NCI-H1694 treated with DMSO at 0.1 percent for 48 hours (cell line): ENCODE results near the gene FYTTD1.

ENCODE experiments used
- DNase-seq: peaks from one replicate; lab custom pipeline; 2025; lab: John Stamatoyannopoulos, UW

FYTTD1 gene

GRCh38 chr3:197737319-197737649 lies 12.4 kb upstream of the FYTTD1 start:
- DNase-seq = no peak

GRCh38 chr3:197737749-197738462 lies 11.8 kb upstream of the FYTTD1 start:
- no peak for DNase-seq

DNA sequence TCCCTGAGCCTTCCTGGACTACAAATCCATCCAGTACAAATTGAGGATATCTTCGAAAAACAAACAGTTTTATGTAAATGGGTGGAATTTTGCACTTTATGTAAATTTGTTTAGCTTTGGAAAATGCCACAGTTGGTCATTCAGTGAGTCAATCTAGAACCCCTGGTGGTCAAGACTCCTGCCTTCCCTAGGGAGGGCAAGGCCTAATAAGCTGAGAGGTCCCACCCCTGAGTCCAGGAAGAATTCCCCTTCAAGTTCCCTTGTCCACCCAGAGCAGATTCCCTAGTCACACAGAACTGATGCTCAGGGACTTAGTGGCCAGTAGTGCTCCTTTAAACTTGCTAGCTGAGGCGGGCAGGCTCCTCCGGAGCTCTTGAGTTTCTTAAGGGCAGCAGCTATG lies 6.9 kb upstream of the FYTTD1 start:
- no peak for DNase-seq

DNA sequence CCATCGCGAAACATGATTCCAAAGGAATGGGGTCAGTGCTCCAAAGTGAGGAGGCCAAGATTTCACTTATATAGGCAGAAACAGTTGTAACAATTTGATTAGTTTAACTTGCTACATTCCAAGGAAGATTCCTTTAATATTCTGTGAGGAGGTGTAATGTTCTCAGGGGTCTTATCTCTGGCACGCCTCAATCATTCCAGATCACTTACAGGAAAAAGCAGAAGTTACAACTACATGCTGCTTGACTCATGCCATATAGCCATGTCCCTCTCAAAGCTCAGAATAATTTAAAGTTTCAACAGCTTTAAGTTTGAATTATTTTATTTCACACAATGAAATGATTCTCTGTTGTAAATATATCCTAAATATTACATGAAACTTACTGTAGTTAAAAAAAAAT lies 3.5 kb upstream of the FYTTD1 start:
- DNase-seq = no peak

GRCh38 chr3:197746801-197747237 lies 2.9 kb upstream of the FYTTD1 start:
- no peak for DNase-seq

- no peak for DNase-seq
Observed at GRCh38 chr3:197748597-197749314, 927 bp upstream of the FYTTD1 start.

DNA sequence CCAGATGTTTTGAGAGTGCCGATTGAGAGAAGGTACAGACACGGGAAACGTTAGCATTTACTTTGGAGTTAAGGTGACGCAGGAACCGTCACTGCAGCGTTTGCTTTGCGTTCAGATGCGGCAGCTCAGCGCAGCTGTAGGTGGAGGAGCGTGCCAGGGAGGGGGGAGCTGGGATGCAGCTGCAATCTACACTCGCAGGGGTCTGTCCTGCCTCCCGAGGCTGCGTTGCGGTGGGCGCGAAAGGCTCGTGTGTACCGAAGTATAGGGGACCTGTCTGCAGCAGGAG lies 425 bp upstream of the FYTTD1 start:
- peak; percentile 72 for DNase-seq

DNA sequence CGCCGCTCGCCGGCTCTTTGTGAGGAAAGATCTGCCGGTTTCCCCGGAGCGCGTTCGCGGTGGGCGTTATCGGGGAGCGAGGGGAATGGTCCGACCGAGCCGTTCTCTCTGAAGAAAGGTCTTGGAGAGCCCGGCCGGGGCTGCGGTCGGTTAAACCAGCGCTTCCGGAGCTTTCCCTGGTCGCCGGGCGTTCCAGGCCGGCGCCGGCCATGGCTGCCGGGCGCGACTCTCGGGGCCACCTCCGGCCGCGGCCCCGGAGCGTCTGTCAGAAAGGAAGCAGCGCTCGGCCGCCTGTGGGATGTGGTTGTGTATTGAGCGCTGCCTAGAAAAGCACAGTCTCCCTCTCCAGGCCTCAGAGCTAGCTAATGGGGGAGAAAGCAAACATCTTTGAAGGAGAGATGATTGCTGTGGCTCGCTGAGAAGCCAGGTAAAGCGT lies 731 bp downstream of the FYTTD1 start:
- no peak for DNase-seq

DNA sequence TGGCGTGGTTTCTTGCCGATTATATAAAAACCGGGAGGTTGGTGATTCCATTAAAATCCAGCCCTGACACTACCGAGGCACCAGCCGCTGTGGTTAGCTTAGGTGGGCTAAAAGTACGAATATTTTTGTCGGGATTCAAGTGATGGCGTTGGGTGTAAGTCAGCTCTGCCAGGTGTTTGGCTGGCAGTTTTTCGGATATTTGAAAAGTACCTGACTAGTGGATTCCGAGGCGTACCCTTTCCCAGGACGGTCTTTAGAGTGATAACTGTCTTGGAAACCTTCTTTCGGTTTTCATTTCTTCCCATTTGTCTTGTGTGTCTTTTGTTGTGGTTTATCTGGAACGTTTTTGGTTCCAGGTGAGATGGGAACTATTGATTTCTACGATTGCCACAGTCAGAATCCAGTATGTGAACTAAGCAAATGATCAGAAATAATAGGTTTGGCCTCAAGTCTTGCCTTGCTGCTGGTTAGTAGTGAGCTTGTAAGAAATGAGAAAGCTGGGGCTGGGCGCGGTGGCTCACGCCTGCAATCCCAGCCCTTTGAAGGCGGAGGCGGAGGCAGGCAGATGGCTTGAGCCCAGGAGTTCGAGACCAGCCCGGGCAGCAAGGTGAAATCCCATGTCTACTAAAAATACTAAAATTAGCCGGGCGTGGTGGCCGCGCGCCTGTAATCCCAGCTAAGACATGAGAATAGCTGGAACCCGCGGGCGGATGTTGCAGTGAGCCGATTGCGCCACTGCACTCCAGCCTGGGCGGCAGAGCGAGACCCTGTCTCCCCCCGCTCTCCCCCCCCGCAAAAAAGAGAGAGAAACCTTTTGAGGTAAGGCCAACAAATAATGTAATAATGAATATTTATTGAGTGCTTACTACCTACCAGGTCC lies 1.4 kb downstream of the FYTTD1 start:
- no peak for DNase-seq

GRCh38 chr3:197752107-197752506 lies 2.4 kb downstream of the FYTTD1 start:
- no peak for DNase-seq

- DNase-seq = no peak
Observed at GRCh38 chr3:197753263-197753662, 3.6 kb downstream of the FYTTD1 start.

DNA sequence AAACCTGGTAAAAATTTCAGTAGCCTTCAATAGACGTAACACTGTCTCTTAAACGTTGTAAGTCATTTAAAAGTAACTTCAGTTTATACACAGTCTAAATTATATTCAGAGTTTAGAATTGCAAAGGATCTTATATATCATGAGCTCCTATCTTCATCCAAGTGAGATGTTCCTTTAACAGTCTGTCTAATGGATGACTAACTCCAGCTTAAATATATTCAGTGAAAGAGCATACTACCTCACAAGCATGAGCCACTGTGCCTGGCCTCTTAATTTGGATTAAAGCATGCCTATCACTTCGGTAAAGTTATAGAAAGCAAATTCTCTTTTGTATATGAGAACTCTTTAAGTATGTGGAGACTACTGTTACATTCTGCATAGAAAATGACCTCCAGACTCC lies 7.0 kb downstream of the FYTTD1 start:
- DNase-seq = no peak

GRCh38 chr3:197758512-197758911 lies 8.8 kb downstream of the FYTTD1 start:
- no peak for DNase-seq

- DNase-seq = no peak
Observed at GRCh38 chr3:197761784-197762183, 12.1 kb downstream of the FYTTD1 start.

DNA sequence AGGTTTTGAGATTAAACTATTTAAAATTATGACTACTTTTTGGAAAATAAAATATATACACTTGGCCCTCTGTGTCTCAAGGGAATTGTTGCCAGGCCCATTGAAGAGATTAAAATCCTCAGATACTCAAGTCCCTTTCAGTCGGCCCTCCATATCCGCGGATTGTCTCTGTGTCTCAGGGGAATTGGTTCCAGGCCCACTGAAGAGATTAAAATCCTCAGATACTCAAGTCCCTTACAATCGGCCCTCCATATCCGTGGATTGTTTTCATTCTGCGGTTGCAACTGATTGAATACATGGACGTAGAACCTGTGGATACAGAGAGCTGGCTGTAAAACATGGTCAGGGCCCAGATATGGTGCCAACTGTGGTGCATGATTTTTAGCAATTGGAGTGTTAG lies 25.6 kb downstream of the FYTTD1 start:
- no peak for DNase-seq

DNA sequence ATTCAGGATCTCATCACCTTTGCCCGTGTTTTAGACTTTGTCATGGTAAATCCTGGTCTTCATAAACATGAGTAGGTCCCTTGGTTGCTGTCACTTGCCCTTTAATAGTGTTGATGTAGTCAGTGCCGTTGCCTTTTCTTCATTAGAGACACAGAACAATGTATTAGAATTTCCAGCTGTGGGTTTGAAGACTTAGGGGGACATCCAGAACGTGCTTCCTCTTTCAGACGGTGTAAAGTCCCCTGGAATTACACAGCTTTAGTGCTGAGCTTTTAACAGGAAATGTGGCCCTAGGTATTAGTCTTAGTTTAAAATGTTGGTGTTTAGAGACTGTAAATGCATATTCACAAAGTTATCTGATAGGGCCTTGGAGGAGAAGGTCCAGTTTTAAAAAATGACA lies 32.5 kb downstream of the FYTTD1 start:
- DNase-seq = no peak

DNA sequence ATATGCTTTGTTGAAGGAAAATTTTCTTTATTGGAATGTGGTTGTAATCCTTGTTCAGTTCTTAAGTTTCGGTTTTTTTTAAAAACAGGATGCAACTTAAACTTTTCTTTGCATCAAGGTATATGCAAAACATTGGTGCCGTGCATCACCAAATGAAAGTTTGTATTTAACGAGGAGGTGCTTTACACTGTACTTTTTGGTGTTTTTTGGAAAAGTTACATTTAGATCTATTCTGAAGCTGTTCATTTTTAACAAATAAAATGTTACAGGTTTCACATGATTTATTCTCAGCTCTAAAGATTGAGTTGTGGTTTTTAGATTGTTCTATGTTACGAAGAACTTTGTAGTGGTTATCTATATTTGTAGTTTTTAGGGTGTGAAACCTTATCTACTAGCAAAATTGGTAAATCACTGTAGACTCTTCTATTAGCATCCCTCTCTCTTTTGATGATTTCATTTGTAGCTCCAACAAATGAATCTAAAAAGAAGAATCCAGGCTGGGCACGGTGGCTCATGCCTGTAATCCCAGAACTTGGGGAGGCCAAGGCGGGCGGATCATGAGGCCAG lies 34.4 kb downstream of the FYTTD1 start:
- DNase-seq = no peak

- no peak for DNase-seq
Observed at GRCh38 chr3:197787412-197787811, 37.7 kb downstream of the FYTTD1 start.

DNA sequence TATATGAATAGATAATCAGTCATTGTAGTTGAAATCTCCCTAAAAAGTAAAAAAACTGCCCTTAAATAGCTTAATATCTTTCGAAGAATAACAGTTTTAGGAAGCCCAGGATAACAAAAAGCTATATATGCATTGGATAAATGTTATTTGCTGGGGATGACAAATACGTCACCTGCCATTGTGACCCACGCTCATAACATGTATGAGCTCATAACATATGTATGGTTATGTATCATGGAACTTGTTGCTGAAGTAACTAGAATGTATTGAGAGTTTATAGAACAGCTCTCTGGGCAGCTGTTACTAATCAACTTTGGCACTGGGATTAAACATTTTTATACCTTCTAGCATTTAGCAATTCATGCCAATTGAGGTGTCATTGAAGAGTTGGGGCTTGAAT lies 39.6 kb downstream of the FYTTD1 start:
- DNase-seq = no peak

- no peak for DNase-seq
Observed at GRCh38 chr3:197790033-197790432, 40.4 kb downstream of the FYTTD1 start.

- DNase-seq = peak; percentile 38
Observed at GRCh38 chr3:197791113-197791891, 41.6 kb downstream of the FYTTD1 start, which contains the start of gene LRCH3. LRCH3 (plus strand) TSS chr3:197791254; CDS start chr3:197791279, 25 bp downstream.
